ENCODE measurements around the gene ELMO1. TPM values are rescaled to one million over a fixed set of nuclear protein-coding genes. Genes with fewer than 3 reads are reported as not detected.

ELMO1 gene
- total RNA-seq, 1 donor from 2014 or later, result 60.1 TPM

DNA sequence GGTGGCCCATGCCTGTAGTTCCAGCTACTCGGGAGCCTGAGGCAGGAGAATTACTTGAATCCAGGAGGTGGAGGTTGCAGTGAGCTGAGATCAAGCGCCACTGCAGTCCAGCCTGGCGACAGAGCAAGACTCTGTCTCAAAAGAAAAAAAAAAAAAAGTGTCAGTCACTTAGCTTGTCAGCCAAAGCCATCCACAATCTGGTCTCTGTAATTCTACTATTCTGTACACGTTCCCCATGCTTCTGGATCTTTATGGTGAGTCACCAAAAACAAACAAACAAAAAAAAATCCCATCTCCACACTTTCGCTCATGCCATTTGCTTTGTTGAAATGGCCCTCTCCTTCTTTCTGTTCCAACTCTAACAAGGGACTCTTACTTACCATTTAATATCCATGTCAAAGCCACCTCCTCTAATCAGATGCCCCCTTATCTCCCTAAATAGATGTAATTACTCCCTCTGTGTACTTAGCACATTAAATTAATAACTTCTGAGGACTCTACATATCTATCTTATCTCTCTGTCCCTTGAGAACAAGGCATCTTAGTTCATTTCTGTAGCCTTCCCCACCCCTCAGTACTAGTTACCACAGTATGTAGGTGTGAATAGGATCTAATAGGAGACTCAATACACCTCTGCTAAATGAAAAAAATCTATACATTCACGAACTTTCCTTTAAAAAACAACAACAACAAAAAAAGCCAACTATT lies 128.4 kb downstream of the ELMO1 start:
- TF ChIP-seq, protein P1, sequence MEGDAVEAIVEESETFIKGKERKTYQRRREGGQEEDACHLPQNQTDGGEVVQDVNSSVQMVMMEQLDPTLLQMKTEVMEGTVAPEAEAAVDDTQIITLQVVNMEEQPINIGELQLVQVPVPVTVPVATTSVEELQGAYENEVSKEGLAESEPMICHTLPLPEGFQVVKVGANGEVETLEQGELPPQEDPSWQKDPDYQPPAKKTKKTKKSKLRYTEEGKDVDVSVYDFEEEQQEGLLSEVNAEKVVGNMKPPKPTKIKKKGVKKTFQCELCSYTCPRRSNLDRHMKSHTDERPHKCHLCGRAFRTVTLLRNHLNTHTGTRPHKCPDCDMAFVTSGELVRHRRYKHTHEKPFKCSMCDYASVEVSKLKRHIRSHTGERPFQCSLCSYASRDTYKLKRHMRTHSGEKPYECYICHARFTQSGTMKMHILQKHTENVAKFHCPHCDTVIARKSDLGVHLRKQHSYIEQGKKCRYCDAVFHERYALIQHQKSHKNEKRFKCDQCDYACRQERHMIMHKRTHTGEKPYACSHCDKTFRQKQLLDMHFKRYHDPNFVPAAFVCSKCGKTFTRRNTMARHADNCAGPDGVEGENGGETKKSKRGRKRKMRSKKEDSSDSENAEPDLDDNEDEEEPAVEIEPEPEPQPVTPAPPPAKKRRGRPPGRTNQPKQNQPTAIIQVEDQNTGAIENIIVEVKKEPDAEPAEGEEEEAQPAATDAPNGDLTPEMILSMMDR (IDR thresholded peaks at IDR 0.05), result no peak
- Histone ChIP-seq H3K36me3 (no peaks in the 10 kb centered on the region), H3K9me3 (no peaks in the 10 kb centered on the region), H3K27ac (no peak overlapping the region), H3K27me3 (ENCODE audit: low read depth) (no peaks in the 10 kb centered on the region), H3K4me1 (peaks cover 10% of the 10 kb centered on the region), H3K4me3 (no peak overlapping the region)
- ATAC-seq (no peak), DNase-seq (no peak)
- intact Hi-C loops (cut with DNase I), result no loop called here

DNA sequence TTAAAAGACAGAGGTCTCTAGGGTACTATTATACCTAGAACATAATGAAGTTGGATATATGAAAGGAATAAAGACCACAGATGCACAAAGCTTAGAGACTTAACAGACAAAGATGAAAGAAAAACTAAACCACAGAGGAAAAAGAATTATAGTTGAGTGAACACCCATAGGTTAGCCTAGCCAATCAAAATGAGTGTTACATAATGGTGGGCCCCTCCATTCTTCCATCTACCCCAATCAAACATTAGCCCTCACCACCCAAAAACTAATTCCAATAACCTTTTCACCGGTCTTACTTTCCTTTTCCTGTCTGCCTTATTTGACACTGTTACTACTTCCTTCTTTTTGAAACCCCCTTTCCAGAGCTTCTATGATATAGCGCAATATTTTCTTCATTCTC lies 130.1 kb downstream of the ELMO1 start:
- no peak overlapping the region for H3K27ac ChIP-seq
- peaks cover 10% of the 10 kb centered on the region for H3K4me1 ChIP-seq
- H3K27me3 ChIP-seq (ENCODE audit: low read depth), result no peaks in the 10 kb centered on the region
- intact Hi-C loops (cut with DNase I), result no loop called here
- H3K9me3 ChIP-seq, result no peaks in the 10 kb centered on the region
- ATAC-seq (no peak), DNase-seq (no peak)
- H3K4me3 ChIP-seq, result no peak overlapping the region
- TF ChIP-seq, protein P1 (IDR thresholded peaks at IDR 0.05), result no peak
- H3K36me3 ChIP-seq, result no peaks in the 10 kb centered on the region

DNA sequence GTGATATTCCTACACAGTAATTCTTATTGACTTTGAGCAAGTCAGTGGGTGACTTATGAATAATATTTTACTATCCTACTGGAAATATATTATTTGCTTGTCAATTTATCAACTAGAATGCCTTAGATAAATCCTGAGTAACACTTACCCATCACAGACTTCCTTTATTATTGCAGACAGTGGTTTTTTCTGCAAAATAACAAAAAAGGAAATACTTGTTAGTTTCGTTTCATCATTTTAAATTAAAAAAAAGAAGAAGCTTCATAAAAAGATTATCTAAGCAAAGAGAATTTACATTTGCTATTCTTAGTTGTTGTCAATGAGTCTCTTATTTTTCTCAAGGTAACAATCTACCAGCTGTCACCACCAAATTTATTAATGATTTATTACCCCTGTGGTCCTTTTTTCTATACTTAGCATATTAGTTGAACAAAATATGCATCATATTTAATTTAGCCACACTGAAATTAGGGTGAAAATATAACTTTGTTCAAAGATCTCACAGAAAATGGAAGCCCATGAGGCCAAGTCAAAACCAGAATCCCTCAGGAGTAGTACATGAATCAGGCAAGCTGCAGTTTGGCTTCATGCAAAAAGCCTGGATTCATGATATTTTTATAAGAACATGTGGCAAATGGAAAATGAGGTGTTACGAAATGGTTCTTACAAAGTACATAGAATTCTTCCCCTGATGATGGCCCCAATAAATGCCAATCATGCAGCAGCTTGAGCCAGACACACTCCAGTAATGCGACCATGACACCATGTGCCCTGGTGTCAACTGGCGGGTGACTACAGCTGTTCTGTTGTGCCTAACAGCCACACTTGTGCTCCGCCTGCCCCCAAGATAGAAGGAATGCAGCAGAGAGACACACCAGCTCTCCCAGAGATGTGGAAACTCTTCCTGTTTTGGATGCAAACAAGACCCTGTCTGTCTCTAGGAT lies 132.6 kb downstream of the ELMO1 start:
- Histone ChIP-seq H3K36me3 (no peaks in the 10 kb centered on the region), H3K27ac (no peak overlapping the region), H3K27me3 (ENCODE audit: low read depth) (no peaks in the 10 kb centered on the region), H3K4me3 (no peak overlapping the region), H3K4me1 (peaks cover 22% of the 10 kb centered on the region), H3K9me3 (no peaks in the 10 kb centered on the region)
- intact Hi-C loops (cut with DNase I), result no loop called here
- TF ChIP-seq, protein P1 (IDR thresholded peaks at IDR 0.05), result no peak
- ATAC-seq (peak; percentile 76 to 85), DNase-seq (peak; percentile 55)

DNA sequence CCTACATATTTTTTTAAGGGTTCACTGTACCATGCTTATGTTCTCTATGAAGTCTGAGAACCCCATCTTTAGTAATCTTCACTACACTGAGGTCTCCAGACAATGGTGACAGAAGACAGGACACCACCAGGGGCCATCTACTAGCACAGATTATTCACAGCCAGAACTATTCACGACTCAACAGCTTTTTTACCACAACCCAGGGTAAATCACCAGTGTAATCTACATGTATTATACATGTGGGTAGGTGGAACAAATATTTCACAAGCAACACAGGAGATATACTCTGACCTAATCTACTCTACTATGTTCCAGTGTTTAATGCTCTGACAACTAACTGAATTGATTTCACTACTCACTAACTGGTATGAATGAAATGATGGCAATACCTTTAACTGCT lies 136.1 kb downstream of the ELMO1 start:
- Histone ChIP-seq H3K4me1 (peaks cover 25% of the 10 kb centered on the region), H3K36me3 (no peaks in the 10 kb centered on the region), H3K4me3 (no peak overlapping the region), H3K27ac (no peak overlapping the region), H3K9me3 (no peaks in the 10 kb centered on the region), H3K27me3 (ENCODE audit: low read depth) (no peaks in the 10 kb centered on the region)
- intact Hi-C loops (cut with DNase I), result no loop called here
- TF ChIP-seq, protein P1 (IDR thresholded peaks at IDR 0.05), result no peak
- no peak for DNase-seq
- no peak for ATAC-seq

DNA sequence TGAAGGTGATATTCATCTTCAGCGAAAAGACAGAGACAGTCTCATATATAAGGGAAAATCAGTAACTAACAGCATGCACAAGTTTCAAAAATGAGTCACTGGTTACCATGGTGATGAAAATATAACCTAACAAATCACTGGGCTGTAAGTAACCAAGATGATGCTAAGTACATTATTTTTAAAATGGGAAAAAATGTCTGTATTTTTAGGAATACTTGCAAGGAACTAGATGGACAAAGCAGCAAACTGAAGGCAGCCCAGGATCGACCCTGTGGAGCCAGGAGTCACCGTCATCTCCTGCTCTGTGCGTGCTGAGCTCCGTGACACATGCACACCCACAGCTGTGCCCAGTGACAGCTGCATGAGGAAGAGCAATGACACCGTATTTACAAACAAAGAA lies 137.3 kb downstream of the ELMO1 start:
- Histone ChIP-seq H3K9me3 (no peaks in the 10 kb centered on the region), H3K27me3 (ENCODE audit: low read depth) (no peaks in the 10 kb centered on the region), H3K36me3 (no peaks in the 10 kb centered on the region), H3K4me1 (peaks cover 25% of the 10 kb centered on the region), H3K4me3 (no peak overlapping the region), H3K27ac (peak overlapping the region; percentile 56)
- intact Hi-C loops (cut with DNase I), result no loop called here
- TF ChIP-seq, protein P1 (IDR thresholded peaks at IDR 0.05), result no peak
- peak; percentile 58 for DNase-seq
- ATAC-seq, result peak; percentile 57 to 71

Measured in lower lobe of right lung (tissue), 2 donors.